GM19351 (cell line): ENCODE results near the gene TRAF5.
A peak's percentile ranks its signal among the peaks of the same experiment; 100 is the strongest.

ENCODE experiments used
- ATAC-seq: cut with Tn5 transposase; IDR thresholded peaks from one replicate; pipeline ENCODE4 v1.9.1; 2021; ENCODE audit warnings: mild to moderate bottlenecking, moderate library complexity; ENCODE audit not compliant: unreplicated experiment

TRAF5 gene

GRCh38 chr1:211327346-211327921, 801 bp downstream of the TRAF5 start:
- ATAC-seq, result peak; percentile 29

GRCh38 chr1:211328084-211328694, 1.6 kb downstream of the TRAF5 start:
- no peak for ATAC-seq

GRCh38 chr1:211328866-211329475, 2.3 kb downstream of the TRAF5 start:
- ATAC-seq, result no peak

GRCh38 chr1:211329764-211330201, 3.1 kb downstream of the TRAF5 start:
- peak; percentile 60 for ATAC-seq

GRCh38 chr1:211330282-211330936, 3.8 kb downstream of the TRAF5 start:
- no peak for ATAC-seq

- ATAC-seq, result no peak
Observed at GRCh38 chr1:211331011-211331709, 4.5 kb downstream of the TRAF5 start.

- ATAC-seq, result no peak
Observed at GRCh38 chr1:211332036-211332616, 5.5 kb downstream of the TRAF5 start.

- no peak for ATAC-seq
Observed at GRCh38 chr1:211332830-211333229, 6.2 kb downstream of the TRAF5 start.

GRCh38 chr1:211333906-211334305, 7.3 kb downstream of the TRAF5 start:
- ATAC-seq, result no peak

- no peak for ATAC-seq
Observed at GRCh38 chr1:211334986-211335385, 8.4 kb downstream of the TRAF5 start.

GRCh38 chr1:211335522-211336157, 9.0 kb downstream of the TRAF5 start:
- peak; percentile 85 for ATAC-seq

GRCh38 chr1:211336161-211336560, 9.5 kb downstream of the TRAF5 start:
- peak; percentile 27 for ATAC-seq

- no peak for ATAC-seq
Observed at GRCh38 chr1:211336775-211337174, 10.1 kb downstream of the TRAF5 start.

GRCh38 chr1:211337430-211338223, 11.0 kb downstream of the TRAF5 start:
- ATAC-seq, result no peak

GRCh38 chr1:211338224-211338620, 11.6 kb downstream of the TRAF5 start:
- no peak for ATAC-seq

- no peak for ATAC-seq
Observed at GRCh38 chr1:211339631-211340041, 13.0 kb downstream of the TRAF5 start.

- ATAC-seq, result no peak
Observed at GRCh38 chr1:211340622-211341507, 14.2 kb downstream of the TRAF5 start.

- no peak for ATAC-seq
Observed at GRCh38 chr1:211341999-211342398, 15.4 kb downstream of the TRAF5 start.

- ATAC-seq, result no peak
Observed at GRCh38 chr1:211343607-211344006, 17.0 kb downstream of the TRAF5 start.
